ENCODE results near the gene GEMIN8. TPM values are rescaled to one million over a fixed set of nuclear protein-coding genes. Genes with fewer than 3 reads are reported as not detected.

The GEMIN8 gene
- total RNA-seq, 1 donor, result 10.4 TPM

DNA sequence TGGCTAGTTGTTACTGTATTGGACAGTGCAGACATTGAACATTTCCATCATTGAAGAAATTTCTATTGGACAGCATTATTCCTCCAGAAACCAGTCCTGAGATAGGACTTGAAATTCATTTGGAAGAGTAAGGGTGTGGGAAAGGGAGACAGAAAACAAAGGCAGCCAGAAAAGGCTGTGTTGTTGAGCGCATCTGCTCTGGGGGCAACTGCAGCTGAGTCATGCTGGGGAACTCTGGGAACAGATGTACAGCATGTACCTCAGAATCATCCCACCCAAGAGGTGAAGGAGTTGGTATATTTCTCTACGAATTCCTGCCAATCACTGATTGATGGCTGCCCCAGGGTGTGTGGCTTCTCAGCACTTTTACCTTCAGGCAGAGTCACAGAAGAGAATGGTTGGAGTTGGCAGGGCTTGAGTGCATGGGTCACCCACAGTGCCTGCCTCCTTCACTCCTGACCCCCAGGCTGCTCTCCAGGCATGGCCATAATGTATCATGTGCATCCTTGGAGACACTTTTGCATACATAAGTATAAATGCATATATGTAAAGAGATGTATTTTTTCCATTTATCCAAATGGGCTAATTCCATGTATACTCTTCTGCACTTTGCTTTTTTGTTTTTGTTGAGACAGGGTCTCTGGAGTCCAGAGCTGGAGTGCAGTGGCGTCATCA, 39.4 kb downstream of the GEMIN8 start:
- H3K4me3 ChIP-seq (ENCODE audit: low read depth, low read length), result no peak overlapping the region
- DNase-seq (ENCODE audit: low read depth), result no peak
- TF ChIP-seq, protein P1, sequence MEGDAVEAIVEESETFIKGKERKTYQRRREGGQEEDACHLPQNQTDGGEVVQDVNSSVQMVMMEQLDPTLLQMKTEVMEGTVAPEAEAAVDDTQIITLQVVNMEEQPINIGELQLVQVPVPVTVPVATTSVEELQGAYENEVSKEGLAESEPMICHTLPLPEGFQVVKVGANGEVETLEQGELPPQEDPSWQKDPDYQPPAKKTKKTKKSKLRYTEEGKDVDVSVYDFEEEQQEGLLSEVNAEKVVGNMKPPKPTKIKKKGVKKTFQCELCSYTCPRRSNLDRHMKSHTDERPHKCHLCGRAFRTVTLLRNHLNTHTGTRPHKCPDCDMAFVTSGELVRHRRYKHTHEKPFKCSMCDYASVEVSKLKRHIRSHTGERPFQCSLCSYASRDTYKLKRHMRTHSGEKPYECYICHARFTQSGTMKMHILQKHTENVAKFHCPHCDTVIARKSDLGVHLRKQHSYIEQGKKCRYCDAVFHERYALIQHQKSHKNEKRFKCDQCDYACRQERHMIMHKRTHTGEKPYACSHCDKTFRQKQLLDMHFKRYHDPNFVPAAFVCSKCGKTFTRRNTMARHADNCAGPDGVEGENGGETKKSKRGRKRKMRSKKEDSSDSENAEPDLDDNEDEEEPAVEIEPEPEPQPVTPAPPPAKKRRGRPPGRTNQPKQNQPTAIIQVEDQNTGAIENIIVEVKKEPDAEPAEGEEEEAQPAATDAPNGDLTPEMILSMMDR (IDR thresholded peaks at IDR 0.05; ENCODE audit: insufficient read depth, low read depth, low read length), result no peak

DNA sequence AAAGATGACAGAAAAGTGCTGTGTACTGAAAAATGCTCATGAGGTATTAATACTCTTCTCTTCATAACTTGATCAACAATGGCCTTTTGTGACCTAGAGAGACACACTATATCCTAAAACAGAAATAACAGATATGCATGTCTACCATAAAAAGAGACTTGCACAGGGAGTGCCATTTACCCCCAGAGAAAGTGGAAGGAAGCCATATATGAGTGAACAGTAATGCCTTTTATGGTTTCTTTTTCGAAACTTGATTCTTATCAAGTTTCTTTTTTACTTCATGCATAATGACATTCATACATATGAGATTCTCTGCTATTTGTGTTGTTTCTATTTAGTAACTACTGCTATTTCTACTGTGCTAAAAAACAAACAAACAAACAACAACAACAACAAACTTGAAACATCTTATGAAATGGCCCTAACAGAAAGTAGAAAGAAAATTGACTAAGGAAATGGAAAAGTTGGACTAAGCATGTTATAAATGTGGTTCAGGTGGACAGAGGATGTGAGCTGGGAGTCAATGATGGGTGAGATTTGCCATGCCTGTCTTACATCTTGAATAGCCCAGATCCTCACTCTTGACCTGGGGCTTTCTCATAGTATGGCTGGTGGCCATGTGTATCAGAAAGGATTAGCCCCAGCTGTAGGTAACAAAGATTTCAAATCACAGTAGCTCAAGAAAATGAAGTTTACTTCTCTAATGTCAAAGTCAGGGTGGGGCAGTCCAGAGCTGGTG, 43.8 kb downstream of the GEMIN8 start:
- TF ChIP-seq, protein P1 (IDR thresholded peaks at IDR 0.05; ENCODE audit: insufficient read depth, low read depth, low read length), result no peak
- no peak for DNase-seq (ENCODE audit: low read depth)

DNA sequence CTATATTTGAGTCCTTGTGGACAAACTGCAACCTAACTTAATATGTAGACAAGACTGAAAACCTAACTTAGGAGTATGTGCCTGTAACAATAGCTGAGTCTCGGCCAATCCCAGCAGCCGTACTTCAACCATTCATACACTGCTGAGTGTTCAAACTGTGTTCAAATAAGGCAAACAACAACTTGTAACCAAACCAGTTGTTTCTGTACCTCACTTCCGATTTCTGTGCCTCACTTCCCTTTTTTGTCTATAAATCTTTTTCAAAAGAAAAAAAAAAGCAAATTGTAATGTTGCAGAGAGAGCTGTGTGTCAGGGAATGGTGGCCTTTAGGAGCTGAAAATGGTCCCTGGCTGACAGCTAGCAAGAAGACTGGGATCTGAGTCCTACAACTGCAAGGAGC, 46.0 kb downstream of the GEMIN8 start:
- DNase-seq (ENCODE audit: low read depth), result no peak
- no peak overlapping the region for H3K4me3 ChIP-seq (ENCODE audit: low read depth, low read length)
- TF ChIP-seq, protein P1 (IDR thresholded peaks at IDR 0.05; ENCODE audit: insufficient read depth, low read depth, low read length), result no peak

More for the DNA sequence above, 43.8 kb downstream of the GEMIN8 start:
- no peak overlapping the region for H3K4me3 ChIP-seq (ENCODE audit: low read depth, low read length)

DNA sequence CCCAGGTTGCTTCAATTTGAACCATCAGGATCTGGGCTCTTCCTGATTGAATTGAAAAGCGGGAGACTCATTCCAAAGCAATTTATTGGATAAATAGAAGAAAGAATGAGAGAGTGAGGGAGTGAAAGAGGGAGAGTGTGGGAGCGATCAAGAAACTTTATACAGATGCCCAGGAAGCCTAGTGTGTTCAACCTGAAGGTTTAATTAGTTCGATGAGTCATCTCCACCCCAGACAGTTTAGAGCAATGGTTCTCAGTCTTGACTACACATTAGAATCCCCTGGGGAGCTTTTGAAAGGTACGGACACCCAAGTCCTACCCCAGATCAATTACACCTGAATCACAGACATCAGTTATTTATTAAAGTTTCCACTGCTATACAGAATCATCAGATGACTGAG, 61.5 kb downstream of the GEMIN8 start:
- TF ChIP-seq, protein P1 (IDR thresholded peaks at IDR 0.05; ENCODE audit: insufficient read depth, low read depth, low read length), result no peak
- H3K4me3 ChIP-seq (ENCODE audit: low read depth, low read length), result no peak overlapping the region
- DNase-seq (ENCODE audit: low read depth), result no peak

DNA sequence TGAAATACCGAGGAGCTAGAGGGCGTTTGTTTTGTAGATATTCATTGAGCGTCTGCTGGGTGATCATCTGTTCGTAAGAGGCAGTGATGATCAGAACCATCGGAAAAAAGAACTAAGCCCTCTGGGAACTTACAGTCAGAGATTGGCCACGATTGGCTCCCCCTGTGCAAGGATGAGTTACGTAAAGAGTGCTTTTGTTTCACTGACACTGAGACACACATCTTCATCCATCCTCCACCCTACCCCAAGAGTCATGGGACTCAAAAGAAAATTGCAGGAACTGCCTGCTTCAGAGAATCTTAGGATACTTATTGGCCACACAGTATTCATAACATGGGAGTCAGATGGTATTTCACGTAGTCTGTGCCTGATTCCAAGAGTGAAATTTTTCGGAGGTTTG, 62.1 kb downstream of the GEMIN8 start:
- H3K4me3 ChIP-seq (ENCODE audit: low read depth, low read length), result no peak overlapping the region
- DNase-seq (ENCODE audit: low read depth), result no peak
- TF ChIP-seq, protein P1 (IDR thresholded peaks at IDR 0.05; ENCODE audit: insufficient read depth, low read depth, low read length), result no peak

DNA sequence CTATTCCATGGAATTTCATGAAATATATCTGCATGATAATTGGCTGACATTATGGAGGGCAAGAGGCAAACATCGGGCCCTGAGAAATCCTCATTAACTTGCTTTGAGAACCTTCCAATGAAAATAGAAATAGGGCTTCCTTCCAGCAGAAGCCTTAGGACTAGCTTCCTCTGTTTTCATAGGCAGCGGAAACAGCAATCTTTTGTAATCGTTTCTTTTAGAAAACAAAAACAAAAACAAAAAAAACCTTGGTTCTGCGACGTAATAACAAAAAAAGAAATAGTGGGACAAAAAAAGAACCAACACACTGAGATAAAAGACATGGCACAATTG, 62.9 kb downstream of the GEMIN8 start:
- no peak overlapping the region for H3K4me3 ChIP-seq (ENCODE audit: low read depth, low read length)
- TF ChIP-seq, protein P1 (IDR thresholded peaks at IDR 0.05; ENCODE audit: insufficient read depth, low read depth, low read length), result no peak
- peak; percentile 1 for DNase-seq (ENCODE audit: low read depth)

Measured in fibroblast of villous mesenchyme (primary cell).